Lung (tissue), 12 donors: ENCODE data around the gene ANKRD62. TPM values are rescaled to one million over a fixed set of nuclear protein-coding genes. Genes with fewer than 3 reads are reported as not detected.

Experiments used
- ATAC-seq: fragments of 200-7000 bp; cut with Tn5 transposase; one replicate; pipeline ENCODE4 v1.9.1; 2020; ENCODE audit warnings: moderate number of reproducible peaks; ENCODE audit not compliant: insufficient read depth, low FRiP score
- DNase-seq, 3 donors: peaks; one replicate each; pipeline ENCODE4 v3.0.0-alpha.2; 2013 to 2017
- H3K27ac ChIP-seq, 2 donors: one replicate each; pipeline ENCODE4 v1.5.1; 2013; ENCODE audit warnings: mild to moderate bottlenecking in 2 of 2, moderate library complexity in 2 of 2, control low read depth in 1 of 2, inconsistent platforms in 1 of 2, low read depth in 1 of 2, low read length in 1 of 2
- H3K27me3 ChIP-seq, 3 donors: one replicate each; pipeline ENCODE4 v1.5.1; 2013; ENCODE audit warnings: low read length in 2 of 3; ENCODE audit not compliant: control insufficient read depth in 3 of 3, insufficient read depth in 3 of 3
- H3K36me3 ChIP-seq, 4 donors: one replicate each; pipeline ENCODE4 v1.5.1; 2013; ENCODE audit warnings: low read length in 4 of 4, mild to moderate bottlenecking in 1 of 4, moderate library complexity in 1 of 4; ENCODE audit not compliant: control insufficient read depth in 4 of 4, insufficient read depth in 4 of 4
- H3K4me1 ChIP-seq, 5 donors: one replicate each; pipeline ENCODE4 v1.5.1; 2013; ENCODE audit warnings: low read length in 5 of 5, mild to moderate bottlenecking in 2 of 5, moderate library complexity in 1 of 5; ENCODE audit not compliant: control insufficient read depth in 5 of 5, insufficient read depth in 5 of 5
- H3K4me3 ChIP-seq: one replicate; pipeline ENCODE4 v1.5.1; 2013; ENCODE audit warnings: mild to moderate bottlenecking, control low read depth, moderate library complexity
- H3K9ac ChIP-seq, 2 donors: one replicate each; pipeline ENCODE4 v1.5.1; 2013; ENCODE audit warnings: low read length in 2 of 2, control low read depth in 1 of 2; ENCODE audit not compliant: insufficient read depth in 1 of 2
- H3K9me3 ChIP-seq, 4 donors: one replicate each; pipeline ENCODE4 v1.5.1; 2013; ENCODE audit warnings: low read length in 3 of 4, mild to moderate bottlenecking in 1 of 4, moderate library complexity in 1 of 4; ENCODE audit not compliant: control insufficient read depth in 4 of 4, insufficient read depth in 3 of 4
- CTCF ChIP-seq: IDR thresholded peaks from 2 replicates; pipeline ENCODE4 v1.5.1; 2012; ENCODE audit warnings: mild to moderate bottlenecking; ENCODE audit errors: control extremely low read depth, extremely low read depth
- WGBS, 2 donors: extraction: QIAGEN DNeasy Blood & Tissue Kit; methylation state at CpG; one replicate each; pipeline ENCODE4 v1.1.7; 2013; 5-methylcytosine and 5-hydroxymethylcytosine counted together
- polyA plus RNA-seq, 2 donors: library from polyadenylated mRNA; stranded (reverse); fragments of 200-250 nt; gene quantifications; one replicate each; pipeline ENCODE4 v1.2.1, GENCODE V29; 2013
- total RNA-seq, 2 donors: library from RNA; depleted of rRNA in 1 of 2; stranded (reverse); fragments of >200 nt in 1 of 2; gene quantifications; one replicate each; pipeline ENCODE4 v1.2.1, GENCODE V29; 2014 to 2021
- donor health status: control.
- donor health status: control.
- donor health status: Bipolar disorder and iron deficiency.
- donor health status: healthy.
- donor health status: DM: yes; HTN: yes; CAD: no.

ANKRD62 gene
- total and polyA plus RNA-seq, 4 donors: 0.06 to 0.12 (median 0.09) TPM; not detected in 1

GRCh38 chr18:12098374-12098773 is 4.7 kb downstream of the ANKRD62 start:
- 84 to 88% methylated on average over 5 of the region's 5 CpGs for WGBS, 2 donors
- no peak overlapping the region for H3K4me3 ChIP-seq
- DNase-seq (no peak), ATAC-seq (no peak)
- no peak for TF ChIP-seq CTCF
- H3K27ac ChIP-seq: no peak overlapping the region
- H3K4me1 ChIP-seq: no peaks in the 10 kb centered on the region
- no peaks in the 10 kb centered on the region for H3K36me3 ChIP-seq
- peaks cover 0 to 3% (median 0%) of the 10 kb centered on the region in 4 donors for H3K9me3 ChIP-seq
- peaks cover 0 to 8% (median 3%) of the 10 kb centered on the region in 3 donors for H3K27me3 ChIP-seq
- H3K9ac ChIP-seq: no peak overlapping the region

- Histone ChIP-seq H3K9ac (no peak overlapping the region), H3K4me3 (no peak overlapping the region)
- TF ChIP-seq CTCF: no peak
Measured at GRCh38 chr18:12099160-12099559, 5.5 kb downstream of the ANKRD62 start.

GRCh38 chr18:12101266-12101665 is 7.6 kb downstream of the ANKRD62 start:
- Histone ChIP-seq H3K36me3 (no peaks in the 10 kb centered on the region), H3K4me1 (no peaks in the 10 kb centered on the region), H3K9me3 (no peaks in the 10 kb centered on the region), H3K9ac (no peak overlapping the region), H3K27ac (no peak overlapping the region), H3K27me3 (peaks cover 0 to 6% (median 4%) of the 10 kb centered on the region in 3 donors), H3K4me3 (no peak overlapping the region)
- no peak for DNase-seq
- no peak for TF ChIP-seq CTCF
- 94 to 96% methylated on average over 1 of the region's 1 CpG for WGBS, 2 donors
- no peak for ATAC-seq

More at GRCh38 chr18:12099160-12099559, 5.5 kb downstream of the ANKRD62 start:
- ATAC-seq (no peak), DNase-seq (no peak)
- Histone ChIP-seq H3K4me1 (no peaks in the 10 kb centered on the region), H3K27ac (no peak overlapping the region), H3K36me3 (no peaks in the 10 kb centered on the region), H3K27me3 (peaks cover 0 to 8% (median 3%) of the 10 kb centered on the region in 3 donors), H3K9me3 (no peaks in the 10 kb centered on the region)
